PFSK-1 (cell line): ENCODE data around the gene HBE1.

Experiments
- FOXP2 ChIP-seq: optimal IDR thresholded peaks from 2 replicates; pipeline ENCODE3; 2011; ENCODE audit warnings: borderline replicate concordance, control low read depth, inconsistent platforms; ENCODE audit not compliant: insufficient read depth; ENCODE audit errors: extremely low read length, extremely low read depth
- REST ChIP-seq, 2 experiments: IDR thresholded peaks; 2 replicates each; pipeline versions ENCODE4 v1.6.1 to v1.8.0; 2011 to 2012; ENCODE audit warnings: low read depth in 2 of 2, low read length in 2 of 2, control low read depth in 1 of 2, inconsistent platforms in 1 of 2, mild to moderate bottlenecking in 1 of 2, moderate library complexity in 1 of 2; ENCODE audit not compliant: insufficient read depth in 1 of 2
- SIN3A ChIP-seq: IDR thresholded peaks from 2 replicates; pipeline ENCODE4 v1.6.1; 2012; ENCODE audit warnings: mild to moderate bottlenecking, low read length, moderate library complexity, borderline replicate concordance; ENCODE audit not compliant: insufficient read depth
- TAF1 ChIP-seq: IDR thresholded peaks from 2 replicates; pipeline ENCODE4 v1.6.1; 2012; ENCODE audit warnings: low read length, control low read depth, borderline replicate concordance; ENCODE audit not compliant: insufficient read depth

GRCh38 chr11:5226732-5227310, 42.9 kb downstream of the HBE1 start, which contains the start of gene HBB:
- TF ChIP-seq TAF1 (no peak), FOXP2 (no peak), SIN3A (no peak), REST (IDR thresholded peaks at IDR 0.05; ENCODE audit: insufficient read depth in 1 of 2, low read depth in 2 of 2, low read length in 2 of 2) (no peak)
